WTC11 (cell line): ENCODE measurements around the gene USP15. TPM values are rescaled to one million over a fixed set of nuclear protein-coding genes. Genes with fewer than 3 reads are reported as not detected.
"Not testable (repeated sequence)": the region's sequence is repeated elsewhere in the genome, so short reads cannot be mapped to it uniquely, and the experiment has no call there.

Source experiments
- ATAC-seq: fragments of 200-7000 bp; cut with Tn5 transposase; 2 replicates; pipeline ENCODE4 v1.10.0; 2021; ENCODE audit warnings: mild to moderate bottlenecking, moderate library complexity
- CTCF ChIA-PET: fragments of 300-600 bp; sonication (Branson Sonifier 250); formaldehyde crosslinking; loops from one replicate; lab custom pipeline; 2021; ENCODE audit warnings: antibody characterized with exemption; lab: Charles Lee
- POLR2A ChIA-PET: fragments of 350-600 bp; sonication (Branson Sonifier 250); formaldehyde crosslinking; loops from one replicate; lab custom pipeline; 2021; ENCODE audit warnings: antibody characterized with exemption; lab: Charles Lee
- DNase-seq: peaks from one replicate; pipeline ENCODE4 v3.0.0; 2021; ENCODE audit warnings: low spot score
- H3K27ac Mint-ChIP-seq: 2 replicates; pipeline ENCODE4 v1.8.0; 2021; ENCODE audit warnings: mixed read lengths
- H3K27me3 Mint-ChIP-seq: 2 replicates; pipeline ENCODE4 v1.8.0; 2021; ENCODE audit warnings: low read depth, mild to moderate bottlenecking, moderate library complexity, mixed read lengths
- H3K36me3 Mint-ChIP-seq: 2 replicates; pipeline ENCODE4 v1.8.0; 2021; ENCODE audit warnings: mixed read lengths
- H3K4me1 Mint-ChIP-seq: 2 replicates; pipeline ENCODE4 v1.8.0; 2022; ENCODE audit warnings: mixed read lengths
- H3K4me3 Mint-ChIP-seq: 2 replicates; pipeline ENCODE4 v1.8.0; 2021; ENCODE audit warnings: mild to moderate bottlenecking, moderate library complexity, mixed read lengths
- H3K9me3 Mint-ChIP-seq: 2 replicates; pipeline ENCODE4 v1.8.0; 2021; ENCODE audit warnings: mixed read lengths
- AFF4 ChIP-seq: sonication (generic); formaldehyde crosslinking; IDR thresholded peaks from 2 replicates; pipeline ENCODE4 v1.8.1; 2023; ENCODE audit warnings: mild to moderate bottlenecking, missing genetic modification reagents, borderline replicate concordance
- ATF1 ChIP-seq: sonication (generic); formaldehyde crosslinking; IDR thresholded peaks from 2 replicates; pipeline ENCODE4 v1.8.1; 2023; ENCODE audit warnings: mild to moderate bottlenecking, moderate library complexity, missing genetic modification reagents
- E2F4 ChIP-seq: sonication (generic); formaldehyde crosslinking; IDR thresholded peaks from 2 replicates; pipeline ENCODE4 v1.8.1; 2022; ENCODE audit warnings: low read depth, mild to moderate bottlenecking, moderate library complexity, missing genetic modification reagents, borderline replicate concordance
- HMGA2 ChIP-seq: fragments of 250-450 bp; sonication (Bioruptor Pico); IDR thresholded peaks from 2 replicates; pipeline ENCODE4 v1.4.0; 2021; ENCODE audit warnings: mild to moderate bottlenecking, moderate library complexity
- NFYB ChIP-seq: sonication (generic); formaldehyde crosslinking; conservative IDR thresholded peaks from 2 replicates; pipeline ENCODE4 v1.8.0; 2022; ENCODE audit warnings: low read depth, missing genetic modification reagents
- NR1H2 ChIP-seq: sonication (generic); formaldehyde crosslinking; IDR thresholded peaks from 2 replicates; pipeline ENCODE4 v1.9.0; 2021; ENCODE audit warnings: mild to moderate bottlenecking, moderate library complexity, missing genetic modification reagents
- NR2C2 ChIP-seq: sonication (generic); formaldehyde crosslinking; IDR thresholded peaks from 2 replicates; pipeline ENCODE4 v1.8.0; 2022; ENCODE audit warnings: mild to moderate bottlenecking, missing genetic modification reagents
- SP1 ChIP-seq: sonication (generic); formaldehyde crosslinking; conservative IDR thresholded peaks from 2 replicates; pipeline ENCODE4 v1.8.1; 2022; ENCODE audit warnings: missing genetic modification reagents
- STAT6 ChIP-seq: sonication (generic); formaldehyde crosslinking; conservative IDR thresholded peaks from 2 replicates; pipeline ENCODE4 v1.8.1; 2023; ENCODE audit warnings: mild to moderate bottlenecking, low read depth, missing genetic modification reagents, moderate library complexity
- TEAD1 ChIP-seq: sonication (generic); formaldehyde crosslinking; IDR thresholded peaks from 2 replicates; pipeline ENCODE4 v1.8.0; 2022; ENCODE audit warnings: mild to moderate bottlenecking, missing genetic modification reagents
- ZNF121 ChIP-seq: sonication (generic); formaldehyde crosslinking; IDR thresholded peaks from 2 replicates; pipeline ENCODE4 v1.8.0; 2023; ENCODE audit warnings: missing genetic modification reagents
- ZNF263 ChIP-seq: sonication (generic); formaldehyde crosslinking; IDR thresholded peaks from 2 replicates; pipeline ENCODE4 v1.8.1; 2022; ENCODE audit warnings: low read depth, mild to moderate bottlenecking, moderate library complexity, missing genetic modification reagents
- ZNF317 ChIP-seq: sonication (generic); formaldehyde crosslinking; IDR thresholded peaks from 2 replicates; pipeline ENCODE4 v1.8.1; 2023; ENCODE audit warnings: low read depth, mild to moderate bottlenecking, moderate library complexity, missing genetic modification reagents, borderline replicate concordance
- ZNF416 ChIP-seq: fragments of 250-450 bp; sonication (Bioruptor Pico); IDR thresholded peaks from 2 replicates; pipeline ENCODE4 v1.9.0; 2021; ENCODE audit warnings: mild to moderate bottlenecking, inconsistent platforms
- ZNF423 ChIP-seq: fragments of 250-450 bp; sonication (Bioruptor Pico); IDR thresholded peaks from 2 replicates; pipeline ENCODE4 v2.1.2; 2022; ENCODE audit warnings: mild to moderate bottlenecking, moderate library complexity
- total RNA-seq: library from RNA; stranded (reverse); gene quantifications from 3 replicates; pipeline ENCODE4 v1.2.3, GENCODE V29; 2021
- TF ChIP-seq, protein P1 (sequence below): sonication (generic); formaldehyde crosslinking; IDR thresholded peaks from 2 replicates; pipeline ENCODE4 v1.8.1; 2023; ENCODE audit warnings: mild to moderate bottlenecking, moderate library complexity, missing genetic modification reagents
- TF ChIP-seq, protein P2 (sequence below): fragments of 250-450 bp; sonication (Bioruptor Pico); IDR thresholded peaks from 2 replicates; pipeline ENCODE4 v1.9.0; 2021; ENCODE audit warnings: mild to moderate bottlenecking

Gene USP15
- total RNA-seq, 1 experiment from 2014 or later: 37.2 TPM

DNA sequence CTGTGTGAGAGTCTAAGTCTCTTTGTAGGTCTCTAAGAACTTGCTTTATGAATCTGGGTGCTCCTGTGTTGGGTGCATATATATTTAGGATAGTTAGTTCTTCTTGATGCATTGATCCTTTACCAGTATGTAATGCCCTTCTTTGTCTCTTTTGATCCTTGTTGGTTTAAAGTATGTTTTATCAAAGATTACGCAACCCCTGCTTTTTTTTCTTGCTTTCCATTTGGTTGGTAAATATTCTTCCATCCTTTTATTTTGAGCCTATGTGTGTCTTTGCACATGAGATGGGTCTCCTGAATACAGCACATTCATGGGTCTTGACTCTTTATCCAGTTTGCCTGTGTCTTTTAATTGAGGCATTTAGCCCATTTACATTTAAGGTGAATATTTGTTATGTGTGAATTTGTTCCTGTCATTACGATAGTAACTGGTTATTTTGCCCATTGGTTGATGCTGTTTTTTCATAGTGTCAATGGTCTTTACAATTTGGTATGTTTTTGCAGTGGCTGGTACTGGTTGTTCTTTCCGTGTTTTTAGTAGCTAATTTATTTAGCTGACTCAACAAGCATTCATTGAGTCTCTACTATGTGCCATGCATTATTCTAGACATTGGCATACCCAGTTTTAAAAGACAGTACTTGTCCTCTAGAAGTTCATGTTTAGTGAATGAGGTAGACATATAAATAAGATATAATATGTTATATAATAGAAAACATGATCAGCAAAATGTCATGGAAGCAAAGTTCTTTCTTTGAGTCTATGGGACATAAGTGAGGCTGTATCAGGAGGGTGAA lies 108.4 kb downstream of the USP15 start:
- H3K4me1 Mint-ChIP-seq, DNase-seq, POLR2A ChIA-PET, H3K27ac Mint-ChIP-seq, H3K4me3 Mint-ChIP-seq, H3K27me3 Mint-ChIP-seq, CTCF ChIA-PET, ATAC-seq, H3K36me3 Mint-ChIP-seq: not testable (repeated sequence)
- H3K9me3 Mint-ChIP-seq: peaks cover 15% of the 10 kb centered on the region

DNA sequence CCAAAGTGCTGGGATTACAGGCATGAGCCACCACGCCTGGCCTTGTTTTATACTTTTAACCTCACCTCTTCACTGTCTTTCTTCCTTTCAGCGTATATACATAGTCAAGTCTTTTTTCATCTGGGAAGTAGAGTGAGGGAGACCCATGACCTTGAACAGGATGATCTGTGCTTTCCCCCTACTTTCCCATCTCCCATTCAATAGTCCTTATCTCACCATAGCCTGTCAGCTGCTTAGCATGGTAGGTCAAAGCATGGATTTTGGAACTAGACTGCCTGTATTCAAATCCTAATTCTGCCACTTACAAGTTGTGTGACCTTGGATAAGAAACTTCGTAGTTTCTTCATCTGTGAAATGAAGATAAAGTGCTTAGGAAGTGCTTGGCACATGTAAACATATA lies 110.0 kb downstream of the USP15 start:
- H3K9me3 Mint-ChIP-seq: peaks cover 12% of the 10 kb centered on the region
- H3K4me3 Mint-ChIP-seq: no peak overlapping the region
- H3K27ac Mint-ChIP-seq: peak overlapping the region; percentile 48; the same call in 1 of the 2 replicates
- no peak for ATAC-seq
- H3K27me3 Mint-ChIP-seq: no peaks in the 10 kb centered on the region
- CTCF ChIA-PET: no interaction called here
- no peaks in the 10 kb centered on the region for H3K4me1 Mint-ChIP-seq
- TF ChIP-seq E2F4 (no peak), ZNF263 (CRISPR knock-in tag) (no peak), AFF4 (CRISPR knock-in tag) (no peak), STAT6 (CRISPR knock-in tag) (no peak), TEAD1 (no peak), SP1 (CRISPR knock-in tag) (no peak), ATF1 (no peak), ZNF423 (CRISPR knock-in tag) (no peak), ZNF416 (CRISPR knock-in tag) (no peak), NR1H2 (CRISPR knock-in tag) (no peak), ZNF317 (CRISPR knock-in tag) (no peak), NR2C2 (CRISPR knock-in tag) (no peak), ZNF121 (CRISPR knock-in tag) (no peak), HMGA2 (CRISPR knock-in tag) (no peak), NFYB (CRISPR knock-in tag) (no peak)
- TF ChIP-seq, protein P1, sequence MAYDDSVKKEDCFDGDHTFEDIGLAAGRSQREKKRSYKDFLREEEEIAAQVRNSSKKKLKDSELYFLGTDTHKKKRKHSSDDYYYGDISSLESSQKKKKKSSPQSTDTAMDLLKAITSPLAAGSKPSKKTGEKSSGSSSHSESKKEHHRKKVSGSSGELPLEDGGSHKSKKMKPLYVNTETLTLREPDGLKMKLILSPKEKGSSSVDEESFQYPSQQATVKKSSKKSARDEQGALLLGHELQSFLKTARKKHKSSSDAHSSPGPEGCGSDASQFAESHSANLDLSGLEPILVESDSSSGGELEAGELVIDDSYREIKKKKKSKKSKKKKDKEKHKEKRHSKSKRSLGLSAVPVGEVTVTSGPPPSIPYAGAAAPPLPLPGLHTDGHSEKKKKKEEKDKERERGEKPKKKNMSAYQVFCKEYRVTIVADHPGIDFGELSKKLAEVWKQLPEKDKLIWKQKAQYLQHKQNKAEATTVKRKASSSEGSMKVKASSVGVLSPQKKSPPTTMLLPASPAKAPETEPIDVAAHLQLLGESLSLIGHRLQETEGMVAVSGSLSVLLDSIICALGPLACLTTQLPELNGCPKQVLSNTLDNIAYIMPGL (CRISPR knock-in tag): no peak
- TF ChIP-seq, protein P2, sequence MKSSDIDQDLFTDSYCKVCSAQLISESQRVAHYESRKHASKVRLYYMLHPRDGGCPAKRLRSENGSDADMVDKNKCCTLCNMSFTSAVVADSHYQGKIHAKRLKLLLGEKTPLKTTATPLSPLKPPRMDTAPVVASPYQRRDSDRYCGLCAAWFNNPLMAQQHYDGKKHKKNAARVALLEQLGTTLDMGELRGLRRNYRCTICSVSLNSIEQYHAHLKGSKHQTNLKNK (CRISPR knock-in tag): no peak
- peaks cover 10% of the 10 kb centered on the region for H3K36me3 Mint-ChIP-seq
- no peak for DNase-seq
- POLR2A ChIA-PET: no interaction called here
